Naive thymus-derived CD4-positive, alpha-beta T cell (primary cell): ENCODE results near the gene ARL17A. TPM values are rescaled to one million over a fixed set of nuclear protein-coding genes. Genes with fewer than 3 reads are reported as not detected.
"Not testable (repeated sequence)": the region's sequence is repeated elsewhere in the genome, so short reads cannot be mapped to it uniquely, and the experiment has no call there.

ENCODE experiments used
- ATAC-seq: fragments of 150-1000 bp; cut with Tn5 transposase; 2 replicates; pipeline ENCODE4 v1.10.0; 2021; ENCODE audit warnings: mild to moderate bottlenecking, moderate library complexity
- CTCF ChIA-PET: fragments of 350-600 bp; sonication (Branson Sonifier 250); formaldehyde crosslinking; loops from one replicate; lab custom pipeline; 2021; ENCODE audit warnings: antibody characterized with exemption; lab: Charles Lee
- POLR2A ChIA-PET: fragments of 350-600 bp; sonication (Branson Sonifier 250); formaldehyde crosslinking; loops from one replicate; lab custom pipeline; 2021; ENCODE audit warnings: antibody characterized with exemption, inconsistent platforms; lab: Charles Lee
- DNase-seq, 9 donors: peaks; one replicate each; pipeline versions ENCODE4 v3.0.0 to v3.0.0-alpha.2; 2020 to 2022; ENCODE audit warnings: mixed read lengths in 1 of 9
- H3K27ac ChIP-seq: one replicate; pipeline ENCODE4 v1.7.0; 2013; ENCODE audit warnings: mild to moderate bottlenecking, low read depth, low read length, moderate library complexity
- H3K27me3 ChIP-seq, 2 donors: one replicate each; pipeline ENCODE4 v1.7.0; 2013; ENCODE audit warnings: low read length in 2 of 2, mild to moderate bottlenecking in 2 of 2, moderate library complexity in 2 of 2; ENCODE audit not compliant: control insufficient read depth in 2 of 2, insufficient read depth in 2 of 2
- H3K36me3 ChIP-seq, 3 experiments: 1 replicate in 2 of 3; 2 replicates in 1 of 3; pipeline ENCODE4 v1.7.0; 2013; ENCODE audit warnings: low read length in 3 of 3, mild to moderate bottlenecking in 3 of 3, moderate library complexity in 1 of 3; ENCODE audit not compliant: insufficient read depth in 3 of 3, control insufficient read depth in 2 of 3
- H3K4me1 ChIP-seq, 2 donors: one replicate each; pipeline ENCODE4 v1.7.0; 2013; ENCODE audit warnings: low read length in 2 of 2, mild to moderate bottlenecking in 2 of 2, moderate library complexity in 1 of 2; ENCODE audit not compliant: control insufficient read depth in 2 of 2, insufficient read depth in 2 of 2
- H3K4me3 ChIP-seq: 2 replicates; pipeline ENCODE4 v1.7.0; 2013; ENCODE audit warnings: mild to moderate bottlenecking, low read length
- H3K9me3 ChIP-seq, 3 experiments: 1 replicate in 2 of 3; 2 replicates in 1 of 3; pipeline ENCODE4 v1.7.0; 2013; ENCODE audit warnings: low read length in 3 of 3; ENCODE audit not compliant: control insufficient read depth in 2 of 3
- H3K27ac Mint-ChIP-seq, 9 donors: one replicate each; pipeline ENCODE4 v1.8.0; 2020 to 2022; ENCODE audit warnings: mixed read lengths in 9 of 9, mild to moderate bottlenecking in 8 of 9, moderate library complexity in 5 of 9, inconsistent platforms in 2 of 9
- H3K27me3 Mint-ChIP-seq, 5 donors: one replicate each; pipeline ENCODE4 v1.8.0; 2021 to 2022; ENCODE audit warnings: mixed read lengths in 5 of 5, mild to moderate bottlenecking in 1 of 5
- H3K36me3 Mint-ChIP-seq, 5 donors: one replicate each; pipeline ENCODE4 v1.8.0; 2020 to 2022; ENCODE audit warnings: mixed read lengths in 5 of 5, mild to moderate bottlenecking in 3 of 5, inconsistent platforms in 1 of 5
- H3K4me1 Mint-ChIP-seq, 7 donors: one replicate each; pipeline ENCODE4 v1.8.0; 2020 to 2022; ENCODE audit warnings: mixed read lengths in 7 of 7, mild to moderate bottlenecking in 3 of 7, inconsistent platforms in 1 of 7
- H3K4me3 Mint-ChIP-seq, 10 donors: one replicate each; pipeline ENCODE4 v1.8.0; 2020 to 2022; ENCODE audit warnings: mild to moderate bottlenecking in 10 of 10, mixed read lengths in 10 of 10, moderate library complexity in 6 of 10, inconsistent platforms in 2 of 10
- H3K9me3 Mint-ChIP-seq, 11 donors: one replicate each; pipeline ENCODE4 v1.8.0; 2020 to 2022; ENCODE audit warnings: mixed read lengths in 11 of 11, mild to moderate bottlenecking in 4 of 11, inconsistent platforms in 1 of 11, moderate library complexity in 1 of 11
- intact Hi-C, 2 donors: fragments of 100-400 bp; cut with micrococcal nuclease; formaldehyde crosslinking; loops; one replicate each; pipeline ENCODE4 v1.15.1; 2023
- polyA plus RNA-seq, 2 donors: library from polyadenylated mRNA; unstranded; fragments of 300-500 nt; fragmentation: Illumina TruSeq; gene quantifications; one replicate each; pipeline ENCODE4 v1.2.3, GENCODE V29; 2021
- total RNA-seq, 6 experiments: library from RNA in 5 of 6; stranded (reverse) in 5 of 6; gene quantifications; 1 replicate in 5 of 6; 2 replicates in 1 of 6; pipeline ENCODE4 v1.2.3 and lab custom pipeline; 2021 to 2026

Gene ARL17A
- total and polyA plus RNA-seq, 7 experiments from 2014 or later, result 7.3 to 45.8 (median 31.2) TPM

- H3K9me3 Mint-ChIP-seq, H3K27me3 ChIP-seq, H3K27ac ChIP-seq, H3K4me3 ChIP-seq, H3K27ac Mint-ChIP-seq, H3K4me1 Mint-ChIP-seq, H3K36me3 Mint-ChIP-seq, DNase-seq, POLR2A ChIA-PET, intact Hi-C loops, H3K36me3 ChIP-seq, H3K9me3 ChIP-seq, CTCF ChIA-PET, H3K27me3 Mint-ChIP-seq, H3K4me3 Mint-ChIP-seq, H3K4me1 ChIP-seq: not testable (repeated sequence)
- peak; percentile 45 for ATAC-seq
Observed at GRCh38 chr17:46559155-46559554, 20.3 kb downstream of the ARL17A start.

GRCh38 chr17:46548607-46549006 is 30.9 kb downstream of the ARL17A start:
- H3K4me1 ChIP-seq, H3K27ac ChIP-seq, H3K36me3 ChIP-seq, H3K9me3 Mint-ChIP-seq, intact Hi-C loops, H3K4me1 Mint-ChIP-seq, H3K27me3 ChIP-seq, H3K4me3 Mint-ChIP-seq, POLR2A ChIA-PET, H3K4me3 ChIP-seq, ATAC-seq, H3K36me3 Mint-ChIP-seq, H3K9me3 ChIP-seq, H3K27me3 Mint-ChIP-seq, CTCF ChIA-PET: not testable (repeated sequence)
- peak overlapping the region in 1 of 9 donors; percentile 21 for H3K27ac Mint-ChIP-seq
- DNase-seq, result peak in 1 of 9 donors; percentile 2

GRCh38 chr17:46534716-46535115 is 44.8 kb downstream of the ARL17A start:
- H3K27ac ChIP-seq, H3K36me3 Mint-ChIP-seq, H3K9me3 ChIP-seq, ATAC-seq, H3K27me3 ChIP-seq, POLR2A ChIA-PET, H3K9me3 Mint-ChIP-seq, H3K36me3 ChIP-seq, intact Hi-C loops, H3K4me3 Mint-ChIP-seq, H3K4me3 ChIP-seq, CTCF ChIA-PET, H3K27ac Mint-ChIP-seq, H3K4me1 Mint-ChIP-seq, H3K4me1 ChIP-seq, H3K27me3 Mint-ChIP-seq: not testable (repeated sequence)
- DNase-seq, result peak in 1 of 9 donors; percentile 6

- H3K9me3 Mint-ChIP-seq, H3K36me3 Mint-ChIP-seq, H3K27ac ChIP-seq, H3K36me3 ChIP-seq, H3K27me3 Mint-ChIP-seq, H3K4me3 ChIP-seq, H3K4me1 Mint-ChIP-seq, DNase-seq, H3K9me3 ChIP-seq, H3K4me1 ChIP-seq, intact Hi-C loops, ATAC-seq, CTCF ChIA-PET, H3K27me3 ChIP-seq, H3K4me3 Mint-ChIP-seq, H3K27ac Mint-ChIP-seq, POLR2A ChIA-PET: not testable (repeated sequence)
Observed at GRCh38 chr17:46512168-46512567, 67.3 kb downstream of the ARL17A start, which contains the start of gene LRRC37A2. Gene LRRC37A2 (plus strand): TSS chr17:46512468. CDS start chr17:46512713, 245 bp downstream.

- H3K4me3 ChIP-seq, H3K9me3 Mint-ChIP-seq, H3K4me1 Mint-ChIP-seq, H3K4me1 ChIP-seq, H3K27ac ChIP-seq, H3K27ac Mint-ChIP-seq, H3K36me3 ChIP-seq, H3K27me3 ChIP-seq, ATAC-seq, CTCF ChIA-PET, H3K9me3 ChIP-seq, DNase-seq, POLR2A ChIA-PET, H3K27me3 Mint-ChIP-seq, intact Hi-C loops, H3K36me3 Mint-ChIP-seq, H3K4me3 Mint-ChIP-seq: not testable (repeated sequence)
Observed at GRCh38 chr17:46505896-46506295, 73.6 kb downstream of the ARL17A start.

- H3K4me3 ChIP-seq, DNase-seq, H3K27ac ChIP-seq, intact Hi-C loops, H3K9me3 ChIP-seq, H3K27me3 ChIP-seq, H3K36me3 ChIP-seq, ATAC-seq, CTCF ChIA-PET, H3K27ac Mint-ChIP-seq, H3K9me3 Mint-ChIP-seq, H3K4me3 Mint-ChIP-seq, H3K4me1 ChIP-seq, H3K27me3 Mint-ChIP-seq, H3K36me3 Mint-ChIP-seq, POLR2A ChIA-PET: not testable (repeated sequence)
- H3K4me1 Mint-ChIP-seq, result peaks cover 0 to 13% (median 11%) of the 10 kb centered on the region in 7 donors
Observed at GRCh38 chr17:46499437-46500139, 79.9 kb downstream of the ARL17A start.

- ATAC-seq, intact Hi-C loops, H3K4me3 ChIP-seq, H3K27me3 Mint-ChIP-seq, H3K4me1 ChIP-seq, H3K27ac Mint-ChIP-seq, H3K9me3 ChIP-seq, POLR2A ChIA-PET, H3K4me3 Mint-ChIP-seq, H3K4me1 Mint-ChIP-seq, CTCF ChIA-PET, H3K27ac ChIP-seq, H3K27me3 ChIP-seq, H3K9me3 Mint-ChIP-seq, H3K36me3 ChIP-seq, H3K36me3 Mint-ChIP-seq, DNase-seq: not testable (repeated sequence)
Observed at GRCh38 chr17:46492021-46492420, 87.5 kb downstream of the ARL17A start.
